Measurements from ENCODE around the gene MAGEB10.

The MAGEB10 gene, protein sequence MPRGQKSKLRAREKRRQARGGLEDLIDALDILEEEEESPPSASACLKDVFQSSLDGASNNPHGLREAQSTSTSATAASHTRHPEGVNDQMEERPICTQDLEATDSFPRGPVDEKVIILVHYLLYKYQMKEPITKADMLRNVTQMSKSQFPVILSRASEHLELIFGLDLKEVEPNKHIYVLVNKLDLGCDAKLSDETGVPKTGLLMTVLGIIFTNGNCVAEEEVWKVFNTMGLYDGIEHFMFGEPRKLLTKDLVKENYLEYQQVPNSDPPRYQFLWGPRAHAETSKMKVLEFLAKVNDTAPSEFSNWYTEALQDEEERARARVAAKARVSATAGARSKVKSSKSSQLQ

GRCh38 chrX:27807690-27808089 is at the start of gene MAGEB10:
Gene MAGEB10 (plus strand): TSS chrX:27807990. CDS start chrX:27821307, 13,317 bp downstream.
- no peak for TF ChIP-seq CTCF (IDR thresholded peaks at IDR 0.05; ENCODE audit: control insufficient read depth, extremely low read depth, insufficient read depth)
- no peak for DNase-seq (ENCODE audit: low read depth)
- H3K4me3 ChIP-seq (ENCODE audit: low read depth, low read length) = no peak within 1 kb of the TSS

GRCh38 chrX:27765718-27766117 is 42.1 kb upstream of the MAGEB10 start:
- no peak overlapping the region for H3K4me3 ChIP-seq (ENCODE audit: low read depth, low read length)
- TF ChIP-seq CTCF (IDR thresholded peaks at IDR 0.05; ENCODE audit: control insufficient read depth, extremely low read depth, insufficient read depth) = no peak
- DNase-seq (ENCODE audit: low read depth) = no peak

GRCh38 chrX:27767387-27767786 is 40.4 kb upstream of the MAGEB10 start:
- DNase-seq (ENCODE audit: low read depth) = no peak
- no peak overlapping the region for H3K4me3 ChIP-seq (ENCODE audit: low read depth, low read length)
- no peak for TF ChIP-seq CTCF (IDR thresholded peaks at IDR 0.05; ENCODE audit: control insufficient read depth, extremely low read depth, insufficient read depth)

DNA sequence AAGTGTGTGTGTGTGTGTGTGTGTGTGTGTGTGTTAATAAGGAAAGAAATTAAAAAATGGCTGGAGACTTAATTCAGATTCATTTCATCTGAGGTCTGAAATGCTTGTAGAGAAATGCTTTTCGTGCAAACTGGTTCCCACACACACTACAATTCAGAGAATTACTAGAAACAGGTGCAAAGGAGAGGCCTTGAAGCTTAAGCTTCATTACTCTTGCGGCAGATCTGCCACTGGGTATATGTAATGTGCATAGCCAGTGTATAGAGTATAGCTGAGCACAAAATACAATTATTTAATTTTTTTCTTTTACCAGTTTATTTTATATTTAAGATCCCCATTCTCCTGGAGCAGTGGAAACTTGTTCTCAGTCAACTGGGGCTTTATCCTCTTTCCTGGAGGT is 31.8 kb upstream of the MAGEB10 start:
- TF ChIP-seq CTCF (IDR thresholded peaks at IDR 0.05; ENCODE audit: control insufficient read depth, extremely low read depth, insufficient read depth) = no peak
- no peak overlapping the region for H3K4me3 ChIP-seq (ENCODE audit: low read depth, low read length)
- no peak for DNase-seq (ENCODE audit: low read depth)

- DNase-seq (ENCODE audit: low read depth) = no peak
- no peak for TF ChIP-seq CTCF (IDR thresholded peaks at IDR 0.05; ENCODE audit: control insufficient read depth, extremely low read depth, insufficient read depth)
- no peak overlapping the region for H3K4me3 ChIP-seq (ENCODE audit: low read depth, low read length)
Measured at GRCh38 chrX:27796640-27797257, 11.0 kb upstream of the MAGEB10 start.

DNA sequence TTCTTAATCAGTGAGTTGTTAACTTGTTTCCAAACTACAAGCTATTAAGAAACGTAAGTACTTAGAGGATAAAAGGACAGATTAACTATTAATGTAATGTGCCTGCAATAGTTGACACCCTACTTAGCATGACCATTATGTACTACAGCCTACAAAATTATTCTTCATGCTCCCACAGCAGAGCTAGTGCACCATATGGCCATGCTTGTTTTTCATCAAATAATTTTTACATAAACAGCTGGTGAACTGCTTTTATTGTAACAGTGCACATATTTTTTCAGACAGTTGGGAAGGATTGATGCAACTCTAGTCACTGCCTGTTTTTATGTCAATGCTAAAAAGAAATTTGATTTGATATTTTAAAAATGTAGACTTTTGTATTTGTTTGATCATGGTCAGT is 10.2 kb upstream of the MAGEB10 start:
- DNase-seq (ENCODE audit: low read depth) = no peak
- no peak for TF ChIP-seq CTCF (IDR thresholded peaks at IDR 0.05; ENCODE audit: control insufficient read depth, extremely low read depth, insufficient read depth)
- no peak overlapping the region for H3K4me3 ChIP-seq (ENCODE audit: low read depth, low read length)
